Coronary artery (tissue), 2 donors: ENCODE data around the gene ADM2.

Experiments used
- DNase-seq: peaks from one replicate; pipeline ENCODE4 v3.0.0-alpha.2; 2017; ENCODE audit warnings: low spot score
- H3K27ac ChIP-seq, 2 donors: fragments of 200-600 bp; sonication (generic); one replicate each; pipeline ENCODE4 v1.5.1; 2016 to 2019
- H3K4me3 ChIP-seq: fragments of 200-600 bp; sonication (generic); 2 replicates; pipeline ENCODE4 v1.5.1; 2016; ENCODE audit warnings: mild to moderate bottlenecking, moderate library complexity
- TF ChIP-seq, protein P1 (sequence below): fragments of 200-600 bp; sonication (generic); IDR thresholded peaks from one replicate; pipeline ENCODE4 v1.5.1; 2019; ENCODE audit warnings: antibody characterized with exemption

ADM2 gene

DNA sequence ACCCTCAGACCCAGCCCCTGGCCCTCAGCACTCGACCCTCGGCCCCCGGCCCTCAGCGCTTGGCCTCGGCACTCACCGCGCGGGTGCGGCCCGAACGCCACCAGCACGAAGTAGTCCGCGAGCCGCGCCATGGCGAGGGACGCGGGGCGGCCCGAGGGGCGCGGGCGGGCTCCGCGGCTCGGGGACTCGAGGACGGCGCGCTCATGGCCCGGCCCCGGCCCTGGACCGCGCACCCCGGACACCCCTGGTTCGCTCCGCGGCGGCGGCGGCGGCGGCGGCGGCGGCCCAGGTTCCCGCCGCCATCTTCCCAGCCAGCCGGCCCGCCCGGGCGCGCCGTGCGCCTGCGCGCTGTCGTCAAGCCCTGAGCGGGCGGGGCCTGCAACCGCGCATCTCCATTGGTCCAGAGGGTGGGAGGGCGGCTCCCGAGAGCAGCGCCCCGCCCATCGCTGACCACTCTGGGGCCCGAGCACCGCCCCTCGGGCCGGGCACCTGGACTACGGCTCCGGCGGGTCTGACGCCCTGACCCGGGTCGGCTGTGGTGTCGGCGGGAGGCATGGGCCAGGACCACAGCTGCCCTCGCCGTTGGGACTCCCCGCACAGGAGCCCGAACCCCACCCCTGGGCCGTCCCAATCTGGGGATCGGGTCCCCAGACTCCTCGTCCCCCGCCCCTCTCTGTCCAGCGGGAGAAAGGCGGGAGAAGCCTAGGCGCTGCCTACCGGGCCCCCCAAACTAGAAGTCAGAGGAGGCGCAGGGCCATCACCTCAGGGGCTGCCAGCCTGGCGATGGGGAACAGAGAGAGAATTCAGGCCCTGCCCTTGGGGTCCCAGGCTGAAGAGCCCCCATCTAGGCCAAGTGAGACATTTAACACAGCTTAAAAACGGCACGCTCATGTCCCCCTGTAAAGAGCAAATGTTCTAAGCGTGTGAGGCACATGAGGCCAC is 6.4 kb upstream of the ADM2 start, which contains the start of gene SBF1:
TSS of gene SBF1 (minus strand) at position 326 of the 942 bp plus-strand sequence. CDS start at position 131, 195 bp downstream.
- DNase-seq = peak; percentile 89
- TF ChIP-seq, protein P1, sequence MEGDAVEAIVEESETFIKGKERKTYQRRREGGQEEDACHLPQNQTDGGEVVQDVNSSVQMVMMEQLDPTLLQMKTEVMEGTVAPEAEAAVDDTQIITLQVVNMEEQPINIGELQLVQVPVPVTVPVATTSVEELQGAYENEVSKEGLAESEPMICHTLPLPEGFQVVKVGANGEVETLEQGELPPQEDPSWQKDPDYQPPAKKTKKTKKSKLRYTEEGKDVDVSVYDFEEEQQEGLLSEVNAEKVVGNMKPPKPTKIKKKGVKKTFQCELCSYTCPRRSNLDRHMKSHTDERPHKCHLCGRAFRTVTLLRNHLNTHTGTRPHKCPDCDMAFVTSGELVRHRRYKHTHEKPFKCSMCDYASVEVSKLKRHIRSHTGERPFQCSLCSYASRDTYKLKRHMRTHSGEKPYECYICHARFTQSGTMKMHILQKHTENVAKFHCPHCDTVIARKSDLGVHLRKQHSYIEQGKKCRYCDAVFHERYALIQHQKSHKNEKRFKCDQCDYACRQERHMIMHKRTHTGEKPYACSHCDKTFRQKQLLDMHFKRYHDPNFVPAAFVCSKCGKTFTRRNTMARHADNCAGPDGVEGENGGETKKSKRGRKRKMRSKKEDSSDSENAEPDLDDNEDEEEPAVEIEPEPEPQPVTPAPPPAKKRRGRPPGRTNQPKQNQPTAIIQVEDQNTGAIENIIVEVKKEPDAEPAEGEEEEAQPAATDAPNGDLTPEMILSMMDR = no peak
- peak within 1 kb of the TSS; percentile 92 for H3K4me3 ChIP-seq
- peak within 1 kb of the TSS; percentile 78 to 85 for H3K27ac ChIP-seq

DNA sequence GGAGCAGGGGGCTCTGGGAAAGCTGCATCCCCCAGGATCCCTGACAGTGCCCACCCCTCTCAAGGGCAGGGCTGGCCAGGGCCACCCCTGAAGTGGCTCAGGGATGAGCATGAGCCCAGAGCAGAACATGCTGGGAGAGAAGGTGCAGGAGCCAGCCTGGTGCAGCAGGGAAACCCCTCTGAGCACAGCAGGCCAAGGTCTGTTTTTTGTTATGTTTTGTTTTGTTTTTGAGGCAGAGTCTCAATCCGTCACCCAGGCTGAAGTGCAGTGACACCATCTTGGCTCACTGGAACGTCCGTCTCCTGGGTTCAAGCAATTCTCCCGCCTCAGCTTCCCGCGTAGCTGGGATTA is 5.7 kb upstream of the ADM2 start:
- H3K27ac ChIP-seq = no peak overlapping the region
- peak overlapping the region; percentile 92 for H3K4me3 ChIP-seq

DNA sequence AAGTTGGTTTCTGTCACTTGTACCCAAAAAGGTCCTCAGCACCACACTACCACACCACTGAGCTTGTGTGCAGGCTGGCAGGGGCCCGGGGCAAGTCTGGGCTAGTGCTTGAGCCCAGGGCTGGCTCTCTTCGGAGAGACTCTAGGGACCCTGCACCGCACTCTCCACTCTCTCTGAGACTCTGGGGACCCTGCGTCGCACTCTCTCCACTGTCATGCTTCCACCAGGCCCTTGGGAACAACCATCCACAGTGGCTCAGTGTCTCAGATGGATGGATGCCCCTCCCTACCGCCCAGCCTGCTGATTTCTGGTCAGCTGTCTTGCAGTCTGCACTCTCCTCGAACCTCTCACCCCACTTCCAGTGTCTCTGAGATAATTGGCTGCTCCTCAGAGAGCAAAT is 4.5 kb upstream of the ADM2 start:
- Histone ChIP-seq H3K27ac (no peak overlapping the region), H3K4me3 (no peak overlapping the region)
- DNase-seq = no peak
- TF ChIP-seq, protein P1 = no peak

More for the DNA sequence above, 5.7 kb upstream of the ADM2 start:
- no peak for DNase-seq
- TF ChIP-seq, protein P1 = no peak

DNA sequence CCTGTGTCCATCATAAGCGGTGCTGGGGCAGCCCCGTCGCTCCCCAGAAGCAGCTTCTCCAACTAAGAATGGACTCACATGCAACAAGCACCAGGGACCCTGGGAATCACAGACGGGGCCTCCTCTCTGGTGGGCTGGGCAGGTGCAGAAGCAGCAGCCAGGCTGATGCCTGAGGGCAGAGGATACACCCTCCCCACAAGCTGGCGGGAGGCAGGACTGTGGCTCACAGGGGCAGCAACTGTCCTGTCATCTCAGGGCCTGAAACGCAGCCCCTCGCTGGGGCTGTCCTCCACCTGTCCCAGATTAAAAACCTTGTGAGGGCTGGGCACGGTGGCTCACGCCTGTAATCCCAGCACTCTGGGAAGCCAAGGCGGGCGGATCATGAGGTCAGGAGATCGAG is 3.4 kb upstream of the ADM2 start:
- Histone ChIP-seq H3K27ac (no peak overlapping the region), H3K4me3 (no peak overlapping the region)
- DNase-seq = no peak
- TF ChIP-seq, protein P1 = no peak

DNA sequence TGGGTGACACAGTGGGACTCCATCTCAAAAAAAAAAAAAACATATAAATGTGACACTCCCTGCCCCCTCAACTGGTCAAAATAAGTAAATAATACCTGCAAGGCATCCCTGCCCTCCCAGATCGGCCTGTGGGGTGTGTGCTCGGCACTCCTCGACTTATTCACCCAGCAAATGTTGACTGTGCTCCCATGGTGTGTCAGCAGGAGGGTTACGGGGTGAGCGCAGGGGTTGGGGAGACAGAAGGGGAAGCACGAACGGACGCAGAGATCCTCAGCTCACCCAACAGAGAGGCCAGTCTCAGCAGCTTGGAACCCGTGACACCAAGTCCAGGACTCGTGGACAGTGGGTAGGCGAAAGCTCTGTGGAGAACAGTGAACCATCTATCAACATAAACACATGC is 1.6 kb upstream of the ADM2 start:
- Histone ChIP-seq H3K27ac (no peak overlapping the region), H3K4me3 (no peak overlapping the region)
- TF ChIP-seq, protein P1 = no peak
- DNase-seq = no peak

DNA sequence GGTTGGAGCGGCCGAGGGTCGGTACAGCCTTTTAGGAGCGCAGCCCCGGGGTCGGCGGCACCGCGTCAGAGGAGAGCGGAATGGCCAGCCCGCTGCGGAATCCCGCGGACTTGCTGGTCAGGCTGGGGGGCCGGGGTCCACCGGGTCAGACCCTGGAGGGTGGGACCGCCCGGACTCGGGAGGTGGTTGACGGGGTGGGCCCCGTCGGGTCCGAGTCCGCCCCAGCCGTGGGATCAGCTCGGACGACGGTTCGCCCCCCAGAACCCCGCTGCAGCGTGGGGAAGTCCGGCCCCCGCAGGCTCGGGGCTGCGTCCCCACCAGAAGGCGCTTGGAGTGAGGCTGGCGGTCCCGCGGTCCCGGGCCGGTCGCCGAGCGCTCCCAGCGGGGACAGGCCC is 301 bp upstream of the ADM2 start:
- DNase-seq = no peak
- no peak overlapping the region for H3K27ac ChIP-seq
- H3K4me3 ChIP-seq = peak overlapping the region; percentile 70
- TF ChIP-seq, protein P1 = no peak
